ENCODE measurements around the gene C4A. TPM values are rescaled to one million over a fixed set of nuclear protein-coding genes. Genes with fewer than 3 reads are reported as not detected.

C4A gene
- total and polyA plus RNA-seq, 2 of the 4 experiments (the other 2 are of a cell fraction) = 0.90 to 3.8 TPM

Small RNA genes within 50 kb of the gene (microRNA-seq; reads per million reads assigned to microRNA genes)
- gene AL645922.1 (ENCODE audit: insufficient read depth, insufficient read length) (not detected), gene MIR1236 (ENCODE audit: unreplicated experiment) (not detected)

Small RNA genes within 50 kb of the gene (small RNA-seq; reads per million reads assigned to genes)
- 0 reads per million in 5 experiments for gene AL645922.1

Other genes starting within 250 kb of the C4A start
Only the 30 nearest of the 32 such genes appear.
- gene SAPCD1, start 219.4 kb upstream of the C4A start, total RNA-seq (2012; rRNA removed) = not detected in 2 replicates
- gene SAPCD1, start 219.4 kb upstream of the C4A start, polyA plus RNA-seq (2012; rRNA removed) = 2.2 and 2.3 TPM in 2 replicates
- gene VWA7, start 204.7 kb upstream of the C4A start, total RNA-seq (2012; rRNA removed) = under 0.01 and 0.28 TPM in 2 replicates
- gene VWA7, start 204.7 kb upstream of the C4A start, polyA plus RNA-seq (2012; rRNA removed) = 1.0 and 1.4 TPM in 2 replicates
- 32.2 and 41.2 TPM in 2 replicates for gene VARS1, start 186.3 kb upstream of the C4A start, total RNA-seq (2012; rRNA removed)
- 39.6 and 42.0 TPM in 2 replicates for gene VARS1, start 186.3 kb upstream of the C4A start, polyA plus RNA-seq (2012; rRNA removed)
- 48.0 and 56.3 TPM in 2 replicates for gene LSM2, start 175.1 kb upstream of the C4A start, total RNA-seq (2012; rRNA removed)
- 55.0 and 61.0 TPM in 2 replicates for gene LSM2, start 175.1 kb upstream of the C4A start, polyA plus RNA-seq (2012; rRNA removed)
- 1.3 and 1.4 TPM in 2 replicates for gene HSPA1L, start 166.8 kb upstream of the C4A start, total RNA-seq (2012; rRNA removed)
- 0.97 and 1.0 TPM in 2 replicates for gene HSPA1L, start 166.8 kb upstream of the C4A start, polyA plus RNA-seq (2012; rRNA removed)
- 94.6 and 102 TPM in 2 replicates for gene HSPA1A, start 166.5 kb upstream of the C4A start, total RNA-seq (2012; rRNA removed)
- gene HSPA1A, start 166.5 kb upstream of the C4A start, polyA plus RNA-seq (2012; rRNA removed) = 93.1 and 95.3 TPM in 2 replicates
- gene HSPA1B, start 154.3 kb upstream of the C4A start, total RNA-seq (2012; rRNA removed) = 93.6 and 118 TPM in 2 replicates
- 59.4 and 61.1 TPM in 2 replicates for gene HSPA1B, start 154.3 kb upstream of the C4A start, polyA plus RNA-seq (2012; rRNA removed)
- 23.6 and 28.5 TPM in 2 replicates for gene NEU1, start 119.2 kb upstream of the C4A start, total RNA-seq (2012; rRNA removed)
- 36.2 and 37.3 TPM in 2 replicates for gene NEU1, start 119.2 kb upstream of the C4A start, polyA plus RNA-seq (2012; rRNA removed)
- 0.36 TPM in 1 of 2 replicates, not detected in the other for gene SLC44A4, start 103.1 kb upstream of the C4A start, total RNA-seq (2012; rRNA removed)
- gene SLC44A4, start 103.1 kb upstream of the C4A start, polyA plus RNA-seq (2012; rRNA removed) = 0.14 and 0.19 TPM in 2 replicates
- gene EHMT2, start 84.4 kb upstream of the C4A start, total RNA-seq (2012; rRNA removed) = 36.4 and 38.0 TPM in 2 replicates
- 47.7 and 51.2 TPM in 2 replicates for gene EHMT2, start 84.4 kb upstream of the C4A start, polyA plus RNA-seq (2012; rRNA removed)
- 2.0 and 2.5 TPM in 2 replicates for gene ZBTB12, start 80.0 kb upstream of the C4A start, total RNA-seq (2012; rRNA removed)
- gene ZBTB12, start 80.0 kb upstream of the C4A start, polyA plus RNA-seq (2012; rRNA removed) = 8.1 and 8.5 TPM in 2 replicates
- gene C2, start 54.3 kb upstream of the C4A start, total RNA-seq (2012; rRNA removed) = under 0.01 and 0.18 TPM in 2 replicates
- gene C2, start 54.3 kb upstream of the C4A start, polyA plus RNA-seq (2012; rRNA removed) = 0.19 and 0.26 TPM in 2 replicates
- 1.4 and 1.8 TPM in 2 replicates for gene CFB, start 36.0 kb upstream of the C4A start, total RNA-seq (2012; rRNA removed)
- gene CFB, start 36.0 kb upstream of the C4A start, polyA plus RNA-seq (2012; rRNA removed) = 5.8 and 6.1 TPM in 2 replicates
- 76.0 and 90.8 TPM in 2 replicates for gene NELFE, start 23.1 kb upstream of the C4A start, total RNA-seq (2012; rRNA removed)
- 63.6 and 65.4 TPM in 2 replicates for gene NELFE, start 23.1 kb upstream of the C4A start, polyA plus RNA-seq (2012; rRNA removed)
- 30.6 and 34.7 TPM in 2 replicates for gene SKIC2, start 22.9 kb upstream of the C4A start, total RNA-seq (2012; rRNA removed)
- gene SKIC2, start 22.9 kb upstream of the C4A start, polyA plus RNA-seq (2012; rRNA removed) = 46.0 and 46.3 TPM in 2 replicates
- gene DXO, start 9.9 kb upstream of the C4A start, total RNA-seq (2012; rRNA removed) = 7.8 and 9.3 TPM in 2 replicates
- 21.4 and 22.1 TPM in 2 replicates for gene DXO, start 9.9 kb upstream of the C4A start, polyA plus RNA-seq (2012; rRNA removed)
- 0.54 and 0.56 TPM in 2 replicates for gene C4B, start 32.7 kb downstream of the C4A start, total RNA-seq (2012; rRNA removed)
- 4.2 and 4.4 TPM in 2 replicates for gene C4B, start 32.7 kb downstream of the C4A start, polyA plus RNA-seq (2012; rRNA removed)
- not detected in 2 replicates for gene CYP21A2, start 56.4 kb downstream of the C4A start, total RNA-seq (2012; rRNA removed)
- 0.03 and 0.10 TPM in 2 replicates for gene CYP21A2, start 56.4 kb downstream of the C4A start, polyA plus RNA-seq (2012; rRNA removed)
- gene TNXB, start 127.3 kb downstream of the C4A start, total RNA-seq (2012; rRNA removed) = under 0.01 TPM in 1 of 2 replicates, not detected in the other
- gene TNXB, start 127.3 kb downstream of the C4A start, polyA plus RNA-seq (2012; rRNA removed) = 0.05 and 0.42 TPM in 2 replicates
- 5.3 and 7.9 TPM in 2 replicates for gene ATF6B, start 146.2 kb downstream of the C4A start, total RNA-seq (2012; rRNA removed)
- gene ATF6B, start 146.2 kb downstream of the C4A start, polyA plus RNA-seq (2012; rRNA removed) = 62.6 and 69.6 TPM in 2 replicates
- gene FKBPL, start 148.2 kb downstream of the C4A start, total RNA-seq (2012; rRNA removed) = 5.8 and 5.9 TPM in 2 replicates
- gene FKBPL, start 148.2 kb downstream of the C4A start, polyA plus RNA-seq (2012; rRNA removed) = 3.4 and 3.6 TPM in 2 replicates
- not detected in 2 replicates for gene PRRT1, start 169.9 kb downstream of the C4A start, total RNA-seq (2012; rRNA removed)
- 0.87 and 0.99 TPM in 2 replicates for gene PRRT1, start 169.9 kb downstream of the C4A start, polyA plus RNA-seq (2012; rRNA removed)
- gene PPT2, start 172.1 kb downstream of the C4A start, total RNA-seq (2012; rRNA removed) = 2.2 and 3.2 TPM in 2 replicates
- gene PPT2, start 172.1 kb downstream of the C4A start, polyA plus RNA-seq (2012; rRNA removed) = 16.2 and 18.7 TPM in 2 replicates
- 0.18 and 0.28 TPM in 2 replicates for gene EGFL8, start 182.5 kb downstream of the C4A start, total RNA-seq (2012; rRNA removed)
- 4.7 and 5.7 TPM in 2 replicates for gene EGFL8, start 182.5 kb downstream of the C4A start, polyA plus RNA-seq (2012; rRNA removed)
- gene AGPAT1, start 194.0 kb downstream of the C4A start, total RNA-seq (2012; rRNA removed) = 27.2 TPM in 2 replicates
- gene AGPAT1, start 194.0 kb downstream of the C4A start, polyA plus RNA-seq (2012; rRNA removed) = 116 and 126 TPM in 2 replicates
- 18.8 and 28.1 TPM in 2 replicates for gene RNF5, start 196.3 kb downstream of the C4A start, total RNA-seq (2012; rRNA removed)
- gene RNF5, start 196.3 kb downstream of the C4A start, polyA plus RNA-seq (2012; rRNA removed) = 34.1 and 41.4 TPM in 2 replicates
- 0.18 and 0.28 TPM in 2 replicates for gene AGER, start 202.2 kb downstream of the C4A start, total RNA-seq (2012; rRNA removed)
- 4.2 and 4.9 TPM in 2 replicates for gene AGER, start 202.2 kb downstream of the C4A start, polyA plus RNA-seq (2012; rRNA removed)
- gene PBX2, start 208.1 kb downstream of the C4A start, total RNA-seq (2012; rRNA removed) = 13.9 and 17.7 TPM in 2 replicates
- gene PBX2, start 208.1 kb downstream of the C4A start, polyA plus RNA-seq (2012; rRNA removed) = 56.8 and 58.0 TPM in 2 replicates
- 3.0 and 3.9 TPM in 2 replicates for gene GPSM3, start 210.6 kb downstream of the C4A start, total RNA-seq (2012; rRNA removed)
- 9.8 and 12.2 TPM in 2 replicates for gene GPSM3, start 210.6 kb downstream of the C4A start, polyA plus RNA-seq (2012; rRNA removed)
- 1.3 and 2.2 TPM in 2 replicates for gene NOTCH4, start 242.0 kb downstream of the C4A start, total RNA-seq (2012; rRNA removed)
- 0.76 and 0.96 TPM in 2 replicates for gene NOTCH4, start 242.0 kb downstream of the C4A start, polyA plus RNA-seq (2012; rRNA removed)